Astrocyte of the spinal cord (primary cell): ENCODE measurements around the gene PHTF2.

Source experiments
- DNase-seq: peaks from one replicate; pipeline ENCODE4 v3.0.0; 2011; ENCODE audit warnings: low read depth, low spot score
- H3K4me3 ChIP-seq: 2 replicates; pipeline ENCODE4 v1.5.1; 2011; ENCODE audit warnings: low read depth, mild to moderate bottlenecking, low read length, moderate library complexity
- in situ Hi-C: cut with HindIII; loops from 2 replicates; pipeline ENCODE4 v1.10.0; 2017; ENCODE audit warnings: low sequenced_read_pairs
- TF ChIP-seq, protein P1 (sequence below): IDR thresholded peaks from 2 replicates; pipeline ENCODE4 v1.5.1; 2012; ENCODE audit warnings: low read depth, mild to moderate bottlenecking, low read length, inconsistent platforms

The PHTF2 gene

DNA sequence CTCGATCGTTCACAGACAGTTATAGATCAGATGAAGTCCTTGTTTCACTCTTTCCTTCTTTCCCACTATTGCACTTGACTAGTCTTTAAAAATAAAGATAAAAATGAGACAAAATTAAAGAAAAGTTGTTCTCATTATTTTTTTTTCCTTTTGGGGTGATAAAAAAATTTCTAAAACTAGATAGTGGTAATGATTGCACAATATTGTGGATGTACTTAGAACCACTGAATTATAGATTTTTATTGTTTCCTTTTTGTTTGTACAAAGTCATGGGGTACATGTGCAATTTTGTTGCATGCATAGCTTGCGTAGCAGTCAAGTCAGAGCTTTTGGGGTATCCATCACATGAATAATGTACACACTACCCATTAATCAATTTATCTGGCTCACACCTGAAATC, 97.3 kb downstream of the PHTF2 start:
- TF ChIP-seq, protein P1, sequence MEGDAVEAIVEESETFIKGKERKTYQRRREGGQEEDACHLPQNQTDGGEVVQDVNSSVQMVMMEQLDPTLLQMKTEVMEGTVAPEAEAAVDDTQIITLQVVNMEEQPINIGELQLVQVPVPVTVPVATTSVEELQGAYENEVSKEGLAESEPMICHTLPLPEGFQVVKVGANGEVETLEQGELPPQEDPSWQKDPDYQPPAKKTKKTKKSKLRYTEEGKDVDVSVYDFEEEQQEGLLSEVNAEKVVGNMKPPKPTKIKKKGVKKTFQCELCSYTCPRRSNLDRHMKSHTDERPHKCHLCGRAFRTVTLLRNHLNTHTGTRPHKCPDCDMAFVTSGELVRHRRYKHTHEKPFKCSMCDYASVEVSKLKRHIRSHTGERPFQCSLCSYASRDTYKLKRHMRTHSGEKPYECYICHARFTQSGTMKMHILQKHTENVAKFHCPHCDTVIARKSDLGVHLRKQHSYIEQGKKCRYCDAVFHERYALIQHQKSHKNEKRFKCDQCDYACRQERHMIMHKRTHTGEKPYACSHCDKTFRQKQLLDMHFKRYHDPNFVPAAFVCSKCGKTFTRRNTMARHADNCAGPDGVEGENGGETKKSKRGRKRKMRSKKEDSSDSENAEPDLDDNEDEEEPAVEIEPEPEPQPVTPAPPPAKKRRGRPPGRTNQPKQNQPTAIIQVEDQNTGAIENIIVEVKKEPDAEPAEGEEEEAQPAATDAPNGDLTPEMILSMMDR, result no peak
- no peak for DNase-seq
- H3K4me3 ChIP-seq, result no peak overlapping the region
- in situ Hi-C loops, result no loop called here

DNA sequence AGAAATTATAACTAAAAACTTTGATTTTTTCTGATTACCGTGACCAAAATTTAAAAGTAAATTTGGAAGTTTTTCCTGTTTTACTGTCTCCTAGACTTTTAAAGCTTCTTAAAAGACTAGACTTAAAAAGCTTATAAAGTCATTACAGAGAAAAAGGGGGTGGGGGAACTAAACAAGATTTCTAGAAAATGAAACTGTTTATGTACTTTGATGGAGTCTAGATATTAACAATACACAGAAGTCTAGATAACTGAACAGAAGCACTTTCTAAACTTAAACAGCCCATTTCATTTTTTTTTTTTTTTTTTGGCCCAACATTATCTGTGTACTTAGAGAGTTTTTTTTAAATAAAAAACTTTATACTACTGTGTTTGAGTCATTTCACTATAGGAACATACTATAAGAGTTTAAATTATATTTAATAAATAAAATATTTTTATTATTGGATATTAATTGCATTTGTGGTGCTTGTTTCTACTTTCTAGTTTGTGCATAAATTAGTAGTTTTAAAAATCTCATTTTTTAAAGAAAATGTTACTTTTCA, 98.5 kb downstream of the PHTF2 start:
- in situ Hi-C loops, result no loop called here
- H3K4me3 ChIP-seq, result no peak overlapping the region
- DNase-seq, result no peak
- TF ChIP-seq, protein P1, result no peak

DNA sequence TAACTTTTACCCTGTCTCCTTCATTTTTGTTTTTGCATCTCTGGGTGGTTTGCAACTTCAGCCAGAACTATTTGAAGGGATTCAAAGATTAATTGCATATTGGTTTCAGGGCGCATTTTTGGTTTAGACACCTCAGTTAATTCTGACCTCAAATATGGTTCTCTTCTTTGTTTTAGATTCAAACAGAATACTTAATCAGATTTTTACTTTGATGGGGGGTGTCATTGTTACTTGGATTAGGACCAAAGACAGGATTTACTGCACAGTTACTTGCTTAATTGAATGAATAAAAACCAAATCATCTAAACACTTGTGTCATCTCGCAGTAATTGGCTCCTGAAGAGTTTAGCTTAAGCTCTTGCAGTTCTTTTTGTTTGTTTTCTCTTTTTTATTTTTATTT, 100.9 kb downstream of the PHTF2 start:
- TF ChIP-seq, protein P1, result no peak
- no peak overlapping the region for H3K4me3 ChIP-seq
- in situ Hi-C loops, result no loop called here
- no peak for DNase-seq

DNA sequence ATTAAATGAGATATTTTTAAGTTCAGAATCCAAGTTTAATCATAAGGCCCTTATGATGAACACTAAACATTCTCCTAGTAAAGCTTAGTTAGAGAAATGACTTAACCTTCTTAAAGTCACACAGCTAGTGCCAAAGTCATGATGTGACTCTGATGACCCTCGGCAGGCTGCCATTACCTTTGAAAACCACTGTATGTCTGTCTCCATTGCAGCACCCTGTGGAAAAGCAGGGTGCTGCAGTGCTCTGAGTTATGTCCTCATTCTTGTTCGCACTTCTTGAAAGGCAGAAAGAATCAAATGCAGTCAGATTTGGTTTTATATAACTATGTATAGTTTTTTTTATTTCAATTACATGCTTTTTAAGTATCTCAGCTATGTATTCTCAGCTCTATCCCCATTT, 105.0 kb downstream of the PHTF2 start:
- in situ Hi-C loops, result no loop called here
- H3K4me3 ChIP-seq, result no peak overlapping the region
- TF ChIP-seq, protein P1, result no peak
- DNase-seq, result no peak

DNA sequence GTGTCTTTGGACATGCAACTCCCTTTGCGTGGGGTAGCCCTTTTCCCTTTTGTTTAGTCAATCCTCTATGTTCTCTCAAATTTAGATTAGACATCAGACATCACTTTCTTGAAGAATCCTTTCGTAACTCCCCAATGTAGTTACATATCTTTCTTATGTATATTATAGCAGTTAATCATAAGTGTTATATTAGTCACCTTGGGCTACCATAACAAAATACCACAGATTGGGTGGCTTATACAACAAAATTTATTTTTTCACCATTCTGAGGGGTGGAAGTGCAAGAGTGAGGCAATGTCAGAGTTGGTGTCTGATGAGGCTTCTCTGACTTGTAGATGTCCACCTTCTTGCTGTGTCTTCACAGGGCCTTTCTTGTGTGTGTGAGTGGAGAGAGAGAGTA, 105.7 kb downstream of the PHTF2 start:
- in situ Hi-C loops, result no loop called here
- no peak overlapping the region for H3K4me3 ChIP-seq
- TF ChIP-seq, protein P1, result no peak
- DNase-seq, result no peak

DNA sequence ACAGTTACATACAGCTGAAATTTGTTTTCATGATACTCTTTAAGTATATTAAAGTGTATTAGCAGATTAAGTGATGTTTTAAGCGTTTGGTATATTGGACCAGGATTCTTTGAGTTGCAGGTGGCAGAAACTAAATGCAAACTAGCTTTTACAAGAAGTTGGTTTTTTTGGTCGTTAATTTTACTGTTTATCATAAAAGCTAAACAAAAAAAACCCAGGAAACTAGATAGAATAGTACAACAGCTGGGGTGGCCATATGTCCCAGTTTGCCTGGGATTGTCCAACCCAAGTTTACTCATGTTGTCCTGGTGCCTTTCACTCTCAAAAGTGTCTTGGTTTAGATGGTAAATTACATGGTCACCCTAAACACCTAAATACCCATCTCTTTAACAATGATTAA, 108.7 kb downstream of the PHTF2 start:
- in situ Hi-C loops, result no loop called here
- H3K4me3 ChIP-seq, result no peak overlapping the region
- DNase-seq, result no peak
- TF ChIP-seq, protein P1, result no peak

DNA sequence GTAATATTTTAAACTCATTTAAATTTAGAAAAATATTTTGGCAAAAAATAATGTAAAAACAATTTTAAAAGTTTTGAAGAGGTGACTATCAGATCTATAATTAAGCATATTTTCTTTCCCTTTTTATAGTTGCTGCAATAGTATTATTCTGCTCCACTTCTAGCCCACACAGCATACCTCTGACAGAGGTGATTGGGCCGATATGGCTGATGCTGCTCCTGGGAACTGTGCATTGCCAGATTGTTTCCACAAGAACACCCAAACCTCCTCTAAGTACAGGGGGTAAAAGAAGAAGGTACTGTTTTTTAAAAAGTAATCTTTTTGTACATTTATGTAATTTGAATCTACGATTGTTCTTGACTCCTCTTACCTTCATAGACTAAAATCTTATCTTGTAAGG, 110.1 kb downstream of the PHTF2 start:
- H3K4me3 ChIP-seq, result no peak overlapping the region
- TF ChIP-seq, protein P1, result no peak
- in situ Hi-C loops, result no loop called here
- DNase-seq, result no peak
